Neural cell (in vitro differentiated cells): ENCODE measurements around the gene ELP4.
"Not testable (repeated sequence)": the region's sequence is repeated elsewhere in the genome, so short reads cannot be mapped to it uniquely, and the experiment has no call there.

Source experiments
- CTCF ChIP-seq: fragments of 450-650 bp; IDR thresholded peaks from 2 replicates; pipeline ENCODE4 v1.5.1; 2014; ENCODE audit warnings: antibody characterized with exemption, mild to moderate bottlenecking, moderate library complexity; ENCODE audit not compliant: poor library complexity, severe bottlenecking
- EP300 ChIP-seq: fragments of 450-650 bp; conservative IDR thresholded peaks from 2 replicates; pipeline ENCODE4 v1.6.1; 2014; ENCODE audit warnings: antibody characterized with exemption, mild to moderate bottlenecking, moderate library complexity; ENCODE audit not compliant: poor library complexity, severe bottlenecking
- EZH2 ChIP-seq: fragments of 200-600, 300-800 bp; shearing (Covaris generic), sonication (generic); IDR thresholded peaks from 2 replicates; pipeline ENCODE4 v1.6.1; 2014; ENCODE audit warnings: antibody characterized with exemption, low read length, borderline replicate concordance, mild to moderate bottlenecking; ENCODE audit not compliant: insufficient read depth, poor library complexity, severe bottlenecking
- RAD21 ChIP-seq: fragments of 450-650 bp; conservative IDR thresholded peaks from 2 replicates; pipeline ENCODE4 v1.6.1; 2014; ENCODE audit warnings: antibody characterized with exemption, mild to moderate bottlenecking, moderate library complexity
- REST ChIP-seq: IDR thresholded peaks from 2 replicates; pipeline ENCODE4 v1.6.1; 2012; ENCODE audit warnings: borderline replicate concordance
- SMC3 ChIP-seq: fragments of 450-650 bp; conservative IDR thresholded peaks from 2 replicates; pipeline ENCODE4 v1.6.1; 2014; ENCODE audit warnings: antibody characterized with exemption, mild to moderate bottlenecking, moderate library complexity; ENCODE audit not compliant: poor library complexity
- TAF1 ChIP-seq: IDR thresholded peaks from 2 replicates; pipeline ENCODE4 v1.6.1; 2012; ENCODE audit warnings: low read depth

- not testable (repeated sequence) for TF ChIP-seq CTCF, SMC3, EP300, RAD21, REST, TAF1, EZH2
Observed at GRCh38 chr11:31574133-31574532, 64.6 kb downstream of the ELP4 start.
